Measurements from ENCODE around the gene KRT9. TPM values are rescaled to one million over a fixed set of nuclear protein-coding genes. Genes with fewer than 3 reads are reported as not detected.

The KRT9 gene
- total RNA-seq, 2 experiments from 2014 or later: not detected

- no peak for ATAC-seq (ENCODE audit: poor library complexity)
- no peak overlapping the region for H3K4me3 Mint-ChIP-seq
- peaks cover 23% of the 10 kb centered on the region for H3K4me1 ChIP-seq (ENCODE audit: insufficient read depth, low read length)
- peaks cover 0 to 3% of the 10 kb centered on the region in 2 experiments for H3K9me3 ChIP-seq (ENCODE audit: control insufficient read depth in 1 of 2, insufficient read depth in 1 of 2, low read length in 2 of 2)
- no peaks in the 10 kb centered on the region for H3K9me3 Mint-ChIP-seq
- H3K4me3 ChIP-seq (ENCODE audit: low read length): no peak overlapping the region
- H3K4me1 Mint-ChIP-seq (ENCODE audit: low read depth): peaks cover 9% of the 10 kb centered on the region
- no peak for DNase-seq
- ChIA-PET POLR2A (no interaction called here), CTCF (interaction anchor here (1.0 kb wide), 1 partner anchor 111 kb away, joined by 4 read pairs; no protein-coding TSS in a partner anchor)
- no peaks in the 10 kb centered on the region for H3K36me3 ChIP-seq (ENCODE audit: insufficient read depth, low read length)
- no peak overlapping the region for H3K27ac ChIP-seq (ENCODE audit: low read depth in 1 of 2, low read length in 2 of 2)
- no peak for TF ChIP-seq CTCF (IDR thresholded peaks at IDR 0.05)
- peaks cover 21% of the 10 kb centered on the region for H3K27me3 Mint-ChIP-seq
- no peaks in the 10 kb centered on the region for H3K36me3 Mint-ChIP-seq (ENCODE audit: low read depth)
- H3K27me3 ChIP-seq (ENCODE audit: control insufficient read depth in 1 of 2, insufficient read depth in 2 of 2, low read length in 2 of 2): peaks cover 0 to 5% of the 10 kb centered on the region in 2 experiments
- intact Hi-C loops (cut with DNase I, micrococcal nuclease): no loop called here
- H3K27ac Mint-ChIP-seq: no peak overlapping the region
Observed at GRCh38 chr17:41551365-41551764, 20.5 kb downstream of the KRT9 start.

GRCh38 chr17:41549596-41550039 lies 22.2 kb downstream of the KRT9 start:
- ChIA-PET CTCF (interaction anchor here (0.7 to 2.7 kb wide), 28 partner anchors 9 to 714 kb away, joined by 3 to 27 read pairs (median 4); partner anchors contain the start of genes EIF1 and KRT19), POLR2A (interaction anchor here (0.9 to 2.0 kb wide), 9 partner anchors 9 to 731 kb away, joined by 3 to 16 read pairs (median 5); partner anchors contain the start of gene EIF1)
- H3K4me3 ChIP-seq (ENCODE audit: low read length): no peak overlapping the region
- DNase-seq: no peak
- Mint-ChIP-seq H3K27me3 (peaks cover 15% of the 10 kb centered on the region), H3K4me3 (no peak overlapping the region), H3K9me3 (no peaks in the 10 kb centered on the region), H3K27ac (peak overlapping the region; percentile 65), H3K4me1 (ENCODE audit: low read depth) (peaks cover 9% of the 10 kb centered on the region), H3K36me3 (ENCODE audit: low read depth) (no peaks in the 10 kb centered on the region)
- peaks cover 0 to 3% of the 10 kb centered on the region in 2 experiments for H3K9me3 ChIP-seq (ENCODE audit: control insufficient read depth in 1 of 2, insufficient read depth in 1 of 2, low read length in 2 of 2)
- peak; percentile 2 for TF ChIP-seq CTCF (IDR thresholded peaks at IDR 0.05)
- H3K4me1 ChIP-seq (ENCODE audit: insufficient read depth, low read length): peaks cover 23% of the 10 kb centered on the region
- ATAC-seq (ENCODE audit: poor library complexity): no peak
- H3K36me3 ChIP-seq (ENCODE audit: insufficient read depth, low read length): no peaks in the 10 kb centered on the region
- no peak overlapping the region for H3K27ac ChIP-seq (ENCODE audit: low read depth in 1 of 2, low read length in 2 of 2)
- intact Hi-C loops (cut with DNase I, micrococcal nuclease): loop anchor here (1.0 to 10.0 kb wide), 12 partner anchors 99 to 747 kb away; partner anchors contain the start of gene KRTAP4-12 (in 1 of the 2)
- no peaks in the 10 kb centered on the region for H3K27me3 ChIP-seq (ENCODE audit: control insufficient read depth in 1 of 2, insufficient read depth in 2 of 2, low read length in 2 of 2)

DNA sequence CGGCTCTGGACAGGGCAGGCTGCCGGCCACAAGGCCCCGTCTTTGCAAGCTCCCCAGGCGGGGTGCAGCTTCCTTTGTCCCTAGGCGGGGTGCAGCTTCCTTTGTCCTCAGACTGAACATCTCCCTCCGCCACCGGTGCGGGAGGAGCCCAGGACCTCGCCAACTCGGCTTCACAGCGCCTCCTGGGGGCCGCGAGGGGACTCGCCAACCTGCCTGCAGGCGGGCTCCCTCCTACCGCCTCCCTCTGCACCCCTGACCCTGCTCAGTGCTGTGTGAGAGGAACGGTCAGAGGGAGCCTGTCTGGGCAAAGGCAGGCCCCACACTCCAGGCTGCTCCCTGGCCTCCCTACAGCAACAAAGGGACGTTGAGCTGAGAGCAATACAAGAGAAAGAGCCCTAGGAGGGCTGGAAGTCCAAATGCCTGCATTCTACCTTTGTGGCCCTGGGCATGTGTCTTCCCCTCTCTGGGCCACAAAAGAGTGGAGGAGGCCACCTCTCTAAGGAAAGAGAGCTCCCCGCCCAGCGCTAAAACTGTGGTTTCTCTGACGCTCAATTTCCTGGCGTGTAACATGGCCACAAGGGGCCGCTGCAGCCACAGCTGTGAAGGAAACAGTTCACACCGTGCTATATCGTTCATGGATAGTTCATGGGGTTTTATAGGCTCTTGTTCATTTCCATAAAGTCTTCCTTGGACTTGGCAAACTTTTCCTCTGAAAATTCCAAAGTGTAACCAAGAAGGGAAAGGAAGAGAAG lies 22.8 kb downstream of the KRT9 start:
- Mint-ChIP-seq H3K4me3 (peak overlapping the region; percentile 2), H3K36me3 (ENCODE audit: low read depth) (no peaks in the 10 kb centered on the region), H3K9me3 (no peaks in the 10 kb centered on the region), H3K27ac (peak overlapping the region; percentile 65), H3K4me1 (ENCODE audit: low read depth) (peaks cover 9% of the 10 kb centered on the region), H3K27me3 (peaks cover 15% of the 10 kb centered on the region)
- ATAC-seq (ENCODE audit: poor library complexity) (peak; percentile 85), DNase-seq (peak; percentile 73 to 91 (median 82))
- intact Hi-C loops (cut with DNase I, micrococcal nuclease): loop anchor here (1.0 to 10.0 kb wide), 12 partner anchors 99 to 746 kb away; partner anchors contain the start of gene KRTAP4-12 (in 1 of the 2)
- peak overlapping the region; percentile 42 for H3K4me3 ChIP-seq (ENCODE audit: low read length)
- H3K36me3 ChIP-seq (ENCODE audit: insufficient read depth, low read length): no peaks in the 10 kb centered on the region
- no peak overlapping the region for H3K27ac ChIP-seq (ENCODE audit: low read depth in 1 of 2, low read length in 2 of 2)
- peaks cover 0 to 3% of the 10 kb centered on the region in 2 experiments for H3K9me3 ChIP-seq (ENCODE audit: control insufficient read depth in 1 of 2, insufficient read depth in 1 of 2, low read length in 2 of 2)
- H3K4me1 ChIP-seq (ENCODE audit: insufficient read depth, low read length): peaks cover 23% of the 10 kb centered on the region
- ChIA-PET POLR2A (interaction anchor here (0.7 to 2.0 kb wide), 12 partner anchors 9 to 731 kb away, joined by 3 to 16 read pairs (median 4); partner anchors contain the start of gene EIF1), CTCF (interaction anchor here (0.6 to 2.7 kb wide), 36 partner anchors 9 to 733 kb away, joined by 3 to 27 read pairs (median 4); partner anchors contain the start of genes EIF1 and KRT19)
- peak; percentile 96 for TF ChIP-seq CTCF (IDR thresholded peaks at IDR 0.05)
- H3K27me3 ChIP-seq (ENCODE audit: control insufficient read depth in 1 of 2, insufficient read depth in 2 of 2, low read length in 2 of 2): no peaks in the 10 kb centered on the region
